Colonic mucosa (tissue), 4 donors: Measurements from ENCODE around the gene FRMD5. TPM values are rescaled to one million over a fixed set of nuclear protein-coding genes. Genes with fewer than 3 reads are reported as not detected.
"Not testable (repeated sequence)": the region's sequence is repeated elsewhere in the genome, so short reads cannot be mapped to it uniquely, and the experiment has no call there.

Experiments used
- DNase-seq: peaks from one replicate; pipeline ENCODE4 v3.0.0-alpha.2; 2020
- H3K27ac ChIP-seq: fragments of 200-600 bp; one replicate; pipeline ENCODE4 v1.8.0; 2021
- H3K27me3 ChIP-seq: fragments of 200-600 bp; one replicate; pipeline ENCODE4 v1.8.0; 2021
- H3K36me3 ChIP-seq: fragments of 200-600 bp; one replicate; pipeline ENCODE4 v1.8.0; 2021
- H3K4me1 ChIP-seq: fragments of 200-600 bp; one replicate; pipeline ENCODE4 v1.8.0; 2021; ENCODE audit warnings: mild to moderate bottlenecking
- H3K4me3 ChIP-seq: fragments of 200-600 bp; one replicate; pipeline ENCODE4 v1.8.0; 2021
- H3K9ac ChIP-seq, 2 donors: one replicate each; pipeline ENCODE4 v1.7.0; 2013; ENCODE audit warnings: control low read depth in 2 of 2, low read depth in 2 of 2, low read length in 2 of 2
- H3K9me3 ChIP-seq: fragments of 200-600 bp; one replicate; pipeline ENCODE4 v1.8.0; 2021
- intact Hi-C: fragments of 100-400 bp; cut with DNase I; formaldehyde crosslinking; loops from one replicate; pipeline ENCODE4 v1.14.1; 2022
- total RNA-seq, 2 donors: library from RNA; stranded (reverse); fragmentation: NEBNext Ultra II Directional in 1 of 2; extraction: Animal tissue kit (Norgen Biotek cat#: 25700) in 1 of 2; gene quantifications; one replicate each; pipeline ENCODE4 v1.2.1, GENCODE V29; 2021
- TF ChIP-seq, protein P1 (sequence below): fragments of 200-600 bp; IDR thresholded peaks from one replicate; pipeline ENCODE4 v1.8.0; 2022; ENCODE audit warnings: antibody characterized with exemption, mild to moderate bottlenecking
- donor health status: healthy.
- donor health status: DM: no; HTN: no; CAD: no.
- donor health status: DM: no; HTN: no; CAD: no.

Gene FRMD5
- total RNA-seq, 2 donors from 2014 or later: 2.9 to 3.4 TPM

DNA sequence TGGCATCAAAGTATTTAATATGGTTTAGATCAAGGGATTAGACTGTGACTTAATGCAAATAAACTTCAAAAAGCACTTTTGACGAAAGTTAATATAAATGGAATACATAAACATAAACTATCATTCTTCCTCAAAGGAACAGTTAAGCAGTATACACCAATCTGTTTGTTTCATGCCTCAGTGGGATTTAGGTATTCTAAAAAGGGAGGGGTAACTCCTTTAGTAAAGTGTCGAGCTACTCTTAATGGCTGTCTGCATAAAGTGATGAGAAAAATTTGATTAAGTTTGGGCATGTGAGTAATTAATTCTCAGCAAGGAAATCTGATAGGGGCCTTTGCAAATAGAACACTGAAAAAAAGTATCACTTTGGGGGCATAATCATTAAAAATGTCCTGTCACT, 176.9 kb downstream of the FRMD5 start:
- H3K9me3 ChIP-seq: no peaks in the 10 kb centered on the region
- no peak overlapping the region for H3K27ac ChIP-seq
- intact Hi-C loops: no loop called here
- H3K36me3 ChIP-seq: no peaks in the 10 kb centered on the region
- H3K4me1 ChIP-seq: no peaks in the 10 kb centered on the region
- TF ChIP-seq, protein P1, sequence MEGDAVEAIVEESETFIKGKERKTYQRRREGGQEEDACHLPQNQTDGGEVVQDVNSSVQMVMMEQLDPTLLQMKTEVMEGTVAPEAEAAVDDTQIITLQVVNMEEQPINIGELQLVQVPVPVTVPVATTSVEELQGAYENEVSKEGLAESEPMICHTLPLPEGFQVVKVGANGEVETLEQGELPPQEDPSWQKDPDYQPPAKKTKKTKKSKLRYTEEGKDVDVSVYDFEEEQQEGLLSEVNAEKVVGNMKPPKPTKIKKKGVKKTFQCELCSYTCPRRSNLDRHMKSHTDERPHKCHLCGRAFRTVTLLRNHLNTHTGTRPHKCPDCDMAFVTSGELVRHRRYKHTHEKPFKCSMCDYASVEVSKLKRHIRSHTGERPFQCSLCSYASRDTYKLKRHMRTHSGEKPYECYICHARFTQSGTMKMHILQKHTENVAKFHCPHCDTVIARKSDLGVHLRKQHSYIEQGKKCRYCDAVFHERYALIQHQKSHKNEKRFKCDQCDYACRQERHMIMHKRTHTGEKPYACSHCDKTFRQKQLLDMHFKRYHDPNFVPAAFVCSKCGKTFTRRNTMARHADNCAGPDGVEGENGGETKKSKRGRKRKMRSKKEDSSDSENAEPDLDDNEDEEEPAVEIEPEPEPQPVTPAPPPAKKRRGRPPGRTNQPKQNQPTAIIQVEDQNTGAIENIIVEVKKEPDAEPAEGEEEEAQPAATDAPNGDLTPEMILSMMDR: no peak
- no peak for DNase-seq
- no peak overlapping the region for H3K9ac ChIP-seq
- H3K4me3 ChIP-seq: no peak overlapping the region
- H3K27me3 ChIP-seq: no peaks in the 10 kb centered on the region

DNA sequence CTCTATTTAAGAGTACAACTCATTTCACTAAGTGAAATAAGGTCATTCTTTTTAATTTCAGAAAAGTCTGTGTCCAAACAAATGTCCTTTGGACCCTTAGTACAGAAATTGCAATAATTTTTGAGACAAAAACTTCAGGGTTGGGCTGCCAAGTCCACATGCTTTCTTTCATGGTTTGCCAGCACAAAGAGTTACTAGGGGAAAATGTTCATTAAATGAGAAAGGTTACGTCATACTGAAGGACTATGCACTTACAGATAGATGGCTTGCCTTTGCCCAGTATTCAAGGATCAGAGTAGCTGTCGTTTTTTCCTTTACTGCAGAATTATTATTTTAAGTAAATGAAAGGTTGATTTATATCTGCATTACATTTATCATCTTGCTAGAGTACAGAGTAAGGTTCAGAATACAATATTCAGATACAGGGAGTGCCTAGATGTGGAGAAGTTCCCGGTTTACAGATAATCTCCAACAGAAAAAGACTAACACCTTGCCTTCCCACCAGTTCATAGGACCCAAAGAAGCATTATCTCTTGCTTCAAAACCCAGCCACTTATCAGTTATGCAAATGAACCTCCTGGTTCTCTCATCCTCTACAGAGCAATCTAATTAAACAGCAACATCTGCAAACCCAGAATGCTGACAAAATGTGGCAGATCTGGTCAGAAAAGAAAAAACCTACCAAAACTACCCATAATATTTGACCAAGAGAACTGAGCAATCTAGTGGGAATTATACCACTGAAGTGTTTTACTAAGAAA, 179.3 kb downstream of the FRMD5 start:
- intact Hi-C loops: no loop called here
- no peak overlapping the region for H3K27ac ChIP-seq
- H3K4me1 ChIP-seq: no peaks in the 10 kb centered on the region
- H3K9ac ChIP-seq: no peak overlapping the region
- DNase-seq: no peak
- no peaks in the 10 kb centered on the region for H3K36me3 ChIP-seq
- no peaks in the 10 kb centered on the region for H3K27me3 ChIP-seq
- TF ChIP-seq, protein P1: no peak
- H3K9me3 ChIP-seq: no peaks in the 10 kb centered on the region
- H3K4me3 ChIP-seq: no peak overlapping the region

DNA sequence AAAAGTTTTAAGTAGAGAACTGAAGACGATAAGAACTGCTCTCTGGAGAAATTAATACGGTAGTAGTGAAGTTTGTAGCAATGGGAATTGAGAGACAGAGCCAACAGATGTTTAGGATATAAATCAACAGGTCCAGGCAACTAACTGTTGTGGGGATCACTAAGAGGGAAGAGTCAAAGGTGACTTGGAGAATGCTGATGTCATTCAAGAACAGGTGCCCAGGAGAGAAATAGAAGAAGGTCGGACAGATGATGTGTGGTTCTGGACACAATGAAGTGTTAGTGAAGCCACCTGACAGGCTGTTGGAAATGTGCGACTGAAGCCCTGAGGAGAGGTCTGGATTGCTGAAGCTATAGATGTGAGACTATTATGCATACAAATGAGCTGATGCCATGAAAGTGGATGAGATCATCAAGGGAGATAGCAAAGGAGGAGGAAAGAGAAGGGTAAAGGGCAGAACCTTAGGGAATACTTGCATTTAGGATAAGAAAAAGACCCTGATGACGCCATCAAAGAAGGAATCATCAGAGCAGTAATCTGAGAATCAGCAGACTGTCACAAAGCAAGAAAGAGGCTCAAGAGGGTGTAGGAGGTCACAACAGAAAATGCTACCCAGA, 183.7 kb downstream of the FRMD5 start:
- TF ChIP-seq, protein P1: no peak
- Histone ChIP-seq H3K9ac (no peak overlapping the region), H3K27me3 (no peaks in the 10 kb centered on the region), H3K4me3 (no peak overlapping the region), H3K9me3 (no peaks in the 10 kb centered on the region), H3K27ac (no peak overlapping the region), H3K36me3 (no peaks in the 10 kb centered on the region), H3K4me1 (no peaks in the 10 kb centered on the region)
- DNase-seq: no peak
- intact Hi-C loops: no loop called here

DNA sequence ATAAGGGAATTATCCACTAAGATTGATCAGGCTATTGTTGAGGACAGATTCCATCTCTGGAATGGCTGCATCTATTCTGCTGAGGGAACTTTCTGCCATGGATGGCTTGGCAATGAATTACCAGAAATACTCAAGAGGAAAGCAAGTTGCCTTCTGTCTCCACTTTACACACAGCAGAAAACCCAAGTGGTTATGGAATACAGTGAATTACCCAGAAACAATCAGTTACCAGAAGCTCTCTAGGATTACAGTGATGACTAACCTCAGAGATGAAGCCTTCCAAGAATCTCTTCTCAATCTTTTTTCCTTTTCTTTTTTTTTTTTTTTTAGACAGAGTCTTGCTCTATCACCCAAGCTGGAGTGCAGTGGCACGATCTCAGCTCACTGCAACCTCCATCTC, 185.0 kb downstream of the FRMD5 start:
- intact Hi-C loops: no loop called here
- TF ChIP-seq, protein P1: no peak
- no peak overlapping the region for H3K4me3 ChIP-seq
- H3K9ac ChIP-seq: no peak overlapping the region
- H3K27ac ChIP-seq: no peak overlapping the region
- H3K4me1 ChIP-seq: no peaks in the 10 kb centered on the region
- H3K27me3 ChIP-seq: no peaks in the 10 kb centered on the region
- no peaks in the 10 kb centered on the region for H3K9me3 ChIP-seq
- H3K36me3 ChIP-seq: no peaks in the 10 kb centered on the region
- DNase-seq: no peak

DNA sequence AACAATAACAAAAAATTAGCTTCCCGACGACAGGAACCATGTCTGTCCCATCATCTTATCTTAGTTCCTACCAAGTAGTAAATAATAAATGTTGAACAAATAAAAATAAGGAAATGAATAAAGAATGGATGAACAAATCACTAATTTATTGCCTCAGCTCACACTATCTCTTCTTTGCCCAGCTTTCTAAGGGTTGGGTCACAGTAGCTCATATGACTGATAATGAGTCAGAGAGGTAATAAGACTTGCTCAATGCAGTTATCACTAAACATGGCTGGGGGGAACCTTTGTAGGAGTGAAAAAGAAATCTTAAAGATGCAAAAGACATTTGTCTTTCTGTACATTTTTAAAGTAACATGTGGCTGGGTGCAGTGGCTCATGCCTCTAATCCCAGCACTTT, 186.0 kb downstream of the FRMD5 start:
- DNase-seq: no peak
- H3K27ac ChIP-seq: no peak overlapping the region

DNA sequence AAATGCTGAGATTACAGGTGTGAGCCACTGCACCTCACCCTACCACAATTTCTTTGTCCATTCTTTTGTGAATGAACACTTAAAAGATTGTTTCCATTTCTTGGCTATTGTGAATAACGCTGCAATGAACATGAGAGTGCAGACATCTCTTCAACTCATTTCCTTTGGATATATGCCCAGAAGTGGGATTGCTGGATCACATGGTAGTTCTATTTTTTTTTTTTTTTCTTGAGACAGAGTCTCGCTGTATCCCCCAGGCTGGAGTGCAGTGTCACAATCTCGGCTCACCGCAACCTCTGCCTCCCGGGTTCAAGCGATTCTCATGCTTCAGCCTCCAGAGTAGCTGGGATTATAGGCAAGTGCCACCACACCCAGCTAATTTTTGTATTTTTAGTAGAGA, 194.8 kb downstream of the FRMD5 start:
- H3K4me3 ChIP-seq, intact Hi-C loops, H3K27ac ChIP-seq, H3K27me3 ChIP-seq, H3K36me3 ChIP-seq, DNase-seq, H3K9me3 ChIP-seq, H3K4me1 ChIP-seq, H3K9ac ChIP-seq: not testable (repeated sequence)

More for the DNA sequence above, 186.0 kb downstream of the FRMD5 start:
- Histone ChIP-seq H3K9ac (no peak overlapping the region), H3K27me3 (no peaks in the 10 kb centered on the region), H3K4me1 (no peaks in the 10 kb centered on the region), H3K4me3 (no peak overlapping the region), H3K9me3 (no peaks in the 10 kb centered on the region), H3K36me3 (no peaks in the 10 kb centered on the region)
- TF ChIP-seq, protein P1: no peak
- intact Hi-C loops: no loop called here
